Activated CD4-positive, alpha-beta T cell treated with anti-CD3 and anti-CD28 coated beads, Interleukin-2, amount 50 U/mL, for 16 hours (primary cell): ENCODE measurements around the gene OXCT1.

ENCODE experiments used
- DNase-seq: peaks from one replicate; pipeline ENCODE4 v3.0.0-alpha.2; 2020

The OXCT1 gene

DNA sequence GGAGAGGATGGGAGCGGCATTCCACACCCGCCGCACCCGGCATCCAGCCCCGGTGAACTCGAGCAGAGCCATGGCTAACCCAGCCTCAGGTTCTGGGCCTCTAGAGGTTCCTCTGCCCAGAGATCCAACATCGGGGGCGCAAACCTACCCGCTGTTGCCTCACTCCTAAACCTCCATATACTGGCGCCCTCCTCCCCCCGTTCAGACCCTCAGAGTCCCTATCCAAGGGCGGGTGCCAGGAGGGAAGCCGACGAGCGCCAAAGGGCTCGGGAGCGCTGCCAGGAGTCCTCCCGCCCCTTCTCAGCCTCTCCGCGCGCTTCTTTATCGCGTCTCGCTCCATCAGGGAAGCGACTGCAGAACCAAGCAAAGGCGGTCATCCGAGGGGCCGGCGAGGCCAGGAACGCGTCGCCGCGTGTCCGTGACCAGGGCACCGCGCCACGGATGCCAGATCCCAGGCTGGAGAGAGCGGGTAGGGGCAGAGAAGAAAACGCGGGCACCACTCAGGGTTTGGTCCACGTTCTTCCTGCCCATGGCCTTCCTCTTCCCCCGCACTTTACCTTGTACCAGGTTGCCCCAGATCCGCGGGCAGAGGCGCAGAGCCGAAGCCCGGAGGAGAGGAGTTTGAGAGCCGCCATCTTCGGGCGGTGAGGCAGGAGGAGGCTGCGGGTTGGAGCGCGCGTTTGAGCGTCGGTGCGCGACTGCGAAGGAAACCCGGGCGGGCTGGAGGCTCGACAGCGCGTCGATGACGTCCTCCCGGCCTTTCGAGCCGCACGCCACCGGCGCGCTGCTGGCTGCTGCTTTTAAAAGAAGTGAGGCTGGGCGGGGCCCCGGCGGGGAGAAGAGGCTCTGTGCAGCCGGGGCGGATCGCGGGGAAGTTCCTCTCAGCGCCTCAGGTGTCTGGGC is at the start of gene OXCT1:
Gene OXCT1, minus strand, starts transcription at position 702 of the 903 bp plus-strand sequence. Its CDS starts 67 bp downstream, at position 635.
- peak; percentile 95 for DNase-seq

DNA sequence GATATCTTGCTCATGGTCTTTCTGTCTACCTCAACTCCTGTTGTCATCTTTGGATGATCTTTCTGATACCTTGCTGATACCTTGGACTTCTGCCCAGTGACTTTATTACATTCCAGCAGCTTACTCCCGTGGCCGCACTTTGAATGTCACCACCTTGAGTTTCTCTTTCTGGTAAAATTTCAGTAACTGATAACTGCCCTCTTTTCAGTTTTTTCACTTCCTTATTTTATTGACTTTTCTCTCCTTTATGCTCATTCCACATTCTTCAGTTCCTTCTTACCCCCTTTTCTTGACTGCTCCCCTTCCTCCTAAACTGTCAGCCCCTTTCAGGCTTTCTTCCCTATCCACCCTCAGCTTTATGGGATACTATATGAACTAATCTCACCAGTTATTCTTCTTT is 47.9 kb upstream of the OXCT1 start:
- DNase-seq, result no peak

DNA sequence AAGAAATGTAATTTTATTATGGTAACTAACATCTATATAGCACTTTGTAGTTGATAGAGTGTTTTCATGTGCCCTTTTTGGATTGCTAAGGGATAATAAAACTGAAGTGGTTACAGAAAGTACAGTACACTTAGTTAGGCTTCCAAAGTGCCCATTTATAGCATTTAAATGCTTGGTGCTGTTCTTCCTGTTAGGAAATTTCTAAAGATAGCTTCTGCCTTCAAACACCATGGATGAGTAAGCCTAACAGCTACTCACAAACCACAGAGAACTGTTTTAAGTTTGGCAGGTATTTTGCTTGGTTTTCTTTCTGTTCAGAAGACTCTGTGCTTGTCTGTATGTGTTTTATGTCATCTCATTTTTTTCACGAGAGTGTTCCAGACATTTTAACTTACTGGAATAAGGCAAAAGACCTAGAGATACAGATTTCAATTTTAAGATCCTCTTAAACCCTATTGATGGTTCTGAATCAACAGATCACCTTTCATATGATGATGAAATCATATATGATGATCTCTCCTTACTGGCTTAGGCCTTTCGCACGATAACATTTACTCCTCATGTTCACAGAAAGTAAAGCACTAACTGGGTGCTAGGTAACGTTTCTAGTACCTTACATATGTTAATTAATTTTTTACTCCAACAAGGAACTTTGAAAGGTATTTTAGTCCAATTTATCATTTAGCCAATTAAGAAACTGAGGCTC is 38.3 kb upstream of the OXCT1 start:
- no peak for DNase-seq

DNA sequence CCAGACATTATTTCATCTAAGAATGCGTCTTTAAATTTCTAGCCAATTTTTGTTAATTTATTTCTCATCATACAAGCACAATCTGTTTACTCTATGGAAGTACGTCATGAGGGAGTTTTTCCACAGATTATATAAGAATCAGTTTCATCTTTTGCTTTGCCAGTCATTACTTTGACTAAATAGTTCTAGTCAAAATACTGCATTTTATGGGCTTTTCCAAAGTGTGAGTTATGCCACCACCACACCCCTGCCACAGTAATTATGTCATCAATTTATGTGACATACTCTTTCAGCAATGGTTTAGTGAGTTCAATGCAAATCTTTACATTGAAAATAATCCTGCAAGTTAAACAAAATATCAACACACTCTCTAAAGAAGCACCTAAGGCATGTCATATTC is 35.9 kb upstream of the OXCT1 start:
- no peak for DNase-seq

DNA sequence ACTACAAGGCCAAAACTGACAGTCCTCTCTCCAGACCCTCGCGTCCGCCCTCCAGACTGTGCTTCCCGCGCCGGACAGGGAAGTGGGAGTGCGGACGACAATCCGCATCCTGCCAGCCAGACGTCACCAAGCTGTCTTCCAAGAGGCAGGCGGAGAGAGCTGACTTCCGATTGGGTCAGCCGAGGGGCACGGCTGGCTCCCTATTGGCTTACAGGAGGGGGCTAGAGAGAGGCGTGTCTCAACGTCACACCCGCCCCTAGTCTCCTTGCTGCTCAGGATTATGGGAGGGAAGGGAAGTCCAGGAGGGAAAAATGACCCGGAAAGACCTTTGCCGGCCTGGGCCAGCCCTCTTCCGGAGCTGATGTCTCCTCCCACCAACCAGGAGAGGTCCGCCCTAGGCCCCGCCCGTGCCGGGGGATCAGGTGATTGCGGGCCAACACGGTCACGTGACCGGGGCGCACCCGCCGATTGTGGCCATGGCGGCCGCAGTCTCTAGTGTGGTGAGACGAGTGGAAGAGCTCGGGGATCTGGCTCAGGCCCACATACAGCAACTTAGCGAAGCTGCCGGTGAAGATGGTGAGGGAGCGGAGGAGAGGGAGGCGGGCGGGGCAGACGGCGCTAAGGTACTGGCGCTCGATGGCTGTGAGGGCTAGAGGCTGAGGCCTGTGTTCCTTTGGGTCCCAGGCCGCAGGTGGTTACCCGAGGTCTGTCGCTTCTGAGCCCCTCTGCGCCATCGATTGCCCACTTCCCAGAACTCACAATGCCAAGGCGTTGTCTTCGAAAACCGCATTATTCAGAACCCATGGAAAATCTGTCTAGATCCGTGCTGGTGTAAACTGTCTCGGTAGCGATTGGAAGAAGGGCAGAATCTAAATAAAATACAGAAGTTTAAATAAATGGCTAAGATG is 33.9 kb upstream of the OXCT1 start, which contains the start of gene RIMOC1:
Gene RIMOC1, plus strand, starts transcription at position 453 of the 908 bp plus-strand sequence. Its CDS starts 24 bp downstream, at position 477.
- DNase-seq, result peak; percentile 99

DNA sequence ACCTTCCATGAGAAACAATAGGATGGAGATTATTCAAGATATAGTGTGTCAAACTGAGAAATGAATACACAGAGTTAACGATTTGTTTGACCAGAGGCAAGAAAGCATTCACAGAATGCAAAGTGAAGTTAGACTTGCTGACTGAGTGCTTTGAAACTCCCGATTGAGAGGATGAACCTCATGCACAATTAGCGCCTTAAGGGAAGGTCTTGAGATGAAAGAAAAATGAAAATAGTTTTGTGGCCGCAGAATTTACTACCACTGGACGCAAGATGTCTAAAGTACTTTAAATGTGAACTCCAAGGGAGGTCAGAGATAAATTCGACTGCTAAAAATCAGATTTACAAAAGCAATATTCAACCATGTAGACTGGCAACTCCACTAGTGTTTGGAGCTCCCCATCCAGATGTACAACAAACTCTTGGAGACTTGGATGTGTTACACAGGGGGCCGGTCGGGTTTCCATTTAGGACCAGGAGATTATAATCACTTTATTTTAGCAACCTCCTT is 33.2 kb upstream of the OXCT1 start:
- DNase-seq, result no peak

DNA sequence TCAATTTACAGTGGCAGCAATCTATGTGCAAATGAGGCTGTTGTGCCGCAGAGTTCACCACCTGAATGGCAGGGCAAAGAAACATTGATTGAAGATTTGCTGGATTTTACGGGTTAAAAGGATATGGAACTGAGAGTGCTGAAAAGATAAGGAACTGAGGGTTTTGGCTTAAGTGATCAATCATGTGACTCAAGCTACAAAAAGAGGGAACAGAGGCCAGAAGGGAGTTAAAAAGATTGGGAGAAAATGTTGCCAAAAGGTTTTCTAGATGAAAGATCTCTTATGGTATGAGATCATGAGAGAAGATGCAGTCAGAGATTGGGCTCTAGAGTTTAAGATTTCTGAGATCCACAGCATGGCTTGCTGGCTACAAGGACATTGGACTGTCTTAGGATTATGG is 26.0 kb upstream of the OXCT1 start:
- no peak for DNase-seq

DNA sequence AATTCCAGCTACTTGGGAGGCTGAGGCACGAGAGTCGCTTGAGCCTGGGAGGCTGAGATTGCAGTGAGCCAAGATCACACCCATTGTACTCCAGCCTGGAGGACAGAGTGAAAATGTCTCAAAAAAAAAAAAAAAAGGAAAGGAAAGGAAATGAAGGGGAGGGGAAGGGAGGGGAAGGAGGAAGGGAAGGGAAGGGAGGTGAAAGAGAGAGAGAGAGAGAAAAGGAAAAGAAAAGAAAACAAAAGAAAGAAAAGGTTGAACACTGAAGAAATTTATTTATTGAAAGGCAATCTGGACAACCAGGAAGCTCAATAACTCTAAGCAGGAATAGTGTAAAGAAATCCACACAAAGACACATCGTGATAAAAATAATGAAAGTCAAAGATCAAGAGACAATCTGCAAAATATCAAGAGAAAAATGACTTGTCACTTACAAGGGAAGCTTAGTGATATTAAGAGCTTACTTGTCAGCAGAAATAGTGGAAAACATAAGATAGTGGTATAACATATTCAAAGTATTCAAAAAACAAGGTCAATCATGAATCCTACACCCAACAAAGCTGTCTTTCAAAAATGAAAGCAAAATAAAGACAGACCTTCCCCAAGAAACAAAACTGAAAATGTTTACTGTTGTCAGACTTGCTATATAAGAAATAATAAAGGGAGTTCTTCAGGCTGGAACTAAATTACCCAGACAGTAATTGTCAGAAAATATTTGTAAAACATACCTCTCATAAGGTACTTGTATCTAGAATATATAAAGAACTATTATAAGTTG is 23.0 kb upstream of the OXCT1 start:
- DNase-seq, result no peak

DNA sequence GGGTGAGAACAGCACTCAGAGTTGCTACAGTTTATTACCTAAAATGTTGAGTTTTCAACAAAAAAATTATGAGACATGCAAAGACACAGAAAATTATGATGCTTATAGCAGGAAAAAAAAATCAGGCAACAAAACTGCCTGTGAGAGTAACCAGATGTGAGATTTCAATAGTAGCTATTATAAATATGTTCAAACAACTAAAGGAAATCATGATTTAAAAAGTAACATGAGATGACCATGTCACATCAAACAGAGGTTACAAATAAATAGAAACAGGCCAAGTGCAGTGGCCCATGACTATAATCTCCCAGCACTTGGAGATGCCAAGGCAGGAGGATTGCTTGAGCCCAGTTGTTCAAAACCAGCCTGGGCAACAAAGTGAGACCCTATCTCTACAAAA is 21.8 kb upstream of the OXCT1 start:
- DNase-seq, result no peak

DNA sequence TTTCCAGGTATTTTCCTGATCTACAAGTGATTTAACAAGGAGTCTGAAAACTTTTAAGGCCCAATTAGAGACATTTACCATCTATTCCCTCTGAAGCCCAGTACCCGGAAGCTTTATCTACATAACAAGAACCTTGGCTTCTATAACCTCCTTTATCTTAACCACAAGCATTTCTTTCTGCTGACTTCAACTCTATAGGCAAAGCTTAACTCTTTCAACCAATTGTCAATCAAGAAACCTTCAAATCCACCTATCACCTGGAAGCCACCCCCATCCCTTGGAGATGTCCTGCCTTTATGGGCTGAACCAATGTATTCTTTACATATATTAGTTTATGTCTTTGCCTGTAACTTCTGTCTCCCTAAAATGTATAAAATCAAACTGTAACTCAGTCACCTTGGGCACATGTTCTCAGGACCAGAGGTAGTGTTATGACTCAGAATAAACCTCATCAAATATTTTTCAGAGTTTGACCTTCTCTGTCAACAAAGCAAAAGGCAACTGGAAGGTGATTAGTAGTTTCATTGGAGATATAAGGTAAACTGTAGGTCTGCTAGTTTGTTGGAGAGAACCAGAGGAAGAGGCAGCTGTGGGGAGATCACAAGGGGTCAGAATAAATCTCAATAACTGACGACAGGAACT is 21.0 kb upstream of the OXCT1 start:
- DNase-seq, result no peak

DNA sequence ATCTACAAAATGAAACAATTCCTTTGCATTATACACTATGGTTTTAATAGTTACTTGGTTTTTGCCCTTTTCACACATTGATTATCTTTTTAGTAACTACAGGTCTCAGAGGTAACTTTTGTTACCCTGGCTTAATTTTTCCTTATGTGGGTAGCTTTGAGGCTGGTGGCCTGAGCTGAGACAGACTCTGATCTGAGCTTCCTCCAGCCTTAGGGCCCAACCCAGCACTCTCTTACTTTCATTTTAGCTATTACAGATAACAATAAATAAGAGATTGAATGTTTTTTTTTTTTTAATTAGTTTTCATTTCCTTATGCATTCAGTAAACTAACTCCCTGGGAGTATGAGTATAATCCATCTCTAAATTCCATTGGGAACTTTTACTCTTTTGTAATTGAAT is 15.1 kb upstream of the OXCT1 start:
- no peak for DNase-seq

DNA sequence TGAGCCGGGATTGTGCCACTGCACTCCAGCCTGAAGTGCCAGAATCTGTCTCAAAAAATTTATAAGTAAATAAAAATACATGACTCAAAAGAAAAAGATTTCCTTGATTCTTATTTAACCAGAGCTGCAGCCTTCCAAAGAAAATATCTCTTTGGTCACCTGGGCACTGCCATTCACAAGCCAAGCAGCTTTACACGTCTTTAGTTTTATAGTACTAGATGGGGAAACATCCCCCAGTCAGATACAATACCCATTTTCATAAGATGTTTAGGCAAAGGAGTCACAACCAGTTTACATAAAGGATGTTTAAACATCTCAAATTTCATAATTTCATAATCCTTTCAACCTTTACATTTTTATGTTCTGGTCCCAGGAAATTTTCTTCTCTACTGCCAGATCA is 13.7 kb upstream of the OXCT1 start:
- no peak for DNase-seq

DNA sequence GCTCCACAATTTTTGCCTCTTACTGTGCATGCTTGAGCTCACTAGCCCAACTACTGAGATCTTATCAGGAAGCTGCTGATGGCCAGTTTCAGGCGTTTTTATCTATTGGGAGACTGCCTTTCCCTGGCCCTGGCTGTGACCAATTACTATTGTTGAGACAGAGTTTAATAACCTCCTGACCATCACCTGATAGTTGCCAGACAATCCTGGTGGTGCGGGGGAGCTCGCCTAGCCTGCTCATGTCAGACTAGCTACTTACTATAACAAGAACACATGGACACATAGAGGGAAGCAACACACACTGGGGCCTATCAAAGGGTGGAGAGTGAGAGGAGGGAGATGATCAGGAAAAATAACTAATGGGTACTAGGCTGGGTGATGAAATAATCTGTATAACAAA is 13.0 kb upstream of the OXCT1 start:
- DNase-seq, result no peak

DNA sequence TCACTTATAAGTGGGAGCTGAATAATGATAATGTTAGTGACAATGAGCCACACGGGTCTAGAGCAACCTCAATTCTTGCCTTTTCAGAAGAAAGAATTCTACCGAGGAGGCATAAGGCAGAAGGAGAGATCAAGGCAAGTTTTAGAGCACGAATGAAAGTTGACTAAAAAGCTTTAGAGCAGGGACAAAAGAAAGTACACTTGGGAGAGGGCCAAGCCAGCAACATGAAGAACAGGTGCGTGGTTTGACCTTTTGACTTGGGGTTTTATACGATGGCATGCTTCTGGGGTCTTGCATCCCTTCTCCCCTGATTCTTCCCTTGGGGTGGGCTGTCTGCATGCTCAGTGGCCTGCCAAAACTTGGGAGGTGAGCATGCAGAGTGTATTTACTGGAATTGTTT is 12.5 kb upstream of the OXCT1 start:
- no peak for DNase-seq

DNA sequence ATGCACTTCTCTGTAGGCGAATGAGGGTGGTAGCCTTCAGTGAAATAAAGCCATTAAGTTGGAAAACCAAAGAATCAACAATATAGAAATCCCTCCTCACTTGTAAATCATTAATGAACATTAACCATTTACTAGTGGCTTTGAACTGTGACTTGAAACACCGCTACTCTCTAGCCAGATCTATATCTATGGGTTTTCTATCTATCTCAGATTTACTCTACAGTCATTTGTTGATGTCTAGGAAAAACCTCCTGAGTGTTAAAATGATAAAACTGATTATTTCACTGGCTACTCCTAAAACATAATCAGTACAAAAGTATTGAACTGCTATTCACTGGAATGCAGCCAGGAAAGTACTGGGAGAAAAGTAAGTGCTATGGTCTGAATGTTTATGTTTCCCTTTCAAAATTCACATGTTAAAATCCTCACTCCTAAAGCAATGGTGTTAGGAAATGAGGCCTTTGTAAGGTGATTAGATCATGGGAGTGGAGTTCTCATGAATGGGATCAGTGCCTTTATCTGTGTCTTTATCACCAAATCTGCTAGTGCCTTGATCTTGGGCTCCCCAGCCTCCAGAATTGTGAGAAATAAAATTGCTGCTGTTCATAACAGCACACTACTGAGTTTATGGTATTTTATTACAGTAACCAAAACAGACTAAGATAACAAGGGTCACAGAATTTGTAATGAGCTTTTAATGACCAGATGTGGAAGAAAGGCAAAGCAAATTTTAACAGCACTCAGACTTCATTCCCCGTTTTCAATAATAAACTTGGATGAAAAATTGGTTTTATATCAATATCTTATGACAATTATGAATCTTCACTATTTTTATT is 8.6 kb upstream of the OXCT1 start:
- no peak for DNase-seq

DNA sequence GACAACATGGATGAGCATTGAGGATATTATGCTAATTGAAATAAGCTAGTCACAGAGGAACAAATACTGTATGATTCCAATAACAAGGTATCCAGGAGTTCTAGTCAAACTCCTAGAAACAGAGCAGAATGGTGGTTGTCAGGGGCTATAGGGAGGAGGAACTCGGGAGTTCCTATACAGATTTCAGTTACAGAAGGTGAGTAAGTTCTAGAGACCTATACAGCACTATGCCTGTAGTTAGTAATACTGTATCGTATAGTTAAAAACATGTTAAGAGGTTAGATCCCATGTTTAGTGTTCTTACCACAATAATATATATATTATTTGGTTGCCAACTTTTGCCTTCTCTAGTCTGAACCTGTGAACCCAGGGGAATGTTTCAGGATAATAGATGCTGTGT is 7.9 kb upstream of the OXCT1 start:
- DNase-seq, result no peak

DNA sequence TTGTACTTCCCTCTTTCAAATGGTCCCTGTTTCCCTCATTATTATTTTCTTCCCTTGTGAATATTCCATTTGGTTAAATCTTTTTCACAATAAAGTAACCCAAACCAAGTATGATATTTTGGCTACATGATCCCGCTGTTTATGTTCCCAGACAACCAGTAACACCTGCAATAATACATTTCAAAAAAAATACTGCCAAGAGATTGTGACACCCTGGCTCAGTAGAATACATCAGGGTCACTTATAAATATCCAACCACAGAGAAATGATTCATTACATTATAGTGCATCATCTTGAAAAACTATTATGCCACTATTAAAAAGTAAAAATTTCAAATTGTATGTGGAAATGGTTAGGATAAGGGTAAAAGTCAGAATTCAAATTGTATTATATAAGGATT is 7.2 kb upstream of the OXCT1 start:
- DNase-seq, result no peak

DNA sequence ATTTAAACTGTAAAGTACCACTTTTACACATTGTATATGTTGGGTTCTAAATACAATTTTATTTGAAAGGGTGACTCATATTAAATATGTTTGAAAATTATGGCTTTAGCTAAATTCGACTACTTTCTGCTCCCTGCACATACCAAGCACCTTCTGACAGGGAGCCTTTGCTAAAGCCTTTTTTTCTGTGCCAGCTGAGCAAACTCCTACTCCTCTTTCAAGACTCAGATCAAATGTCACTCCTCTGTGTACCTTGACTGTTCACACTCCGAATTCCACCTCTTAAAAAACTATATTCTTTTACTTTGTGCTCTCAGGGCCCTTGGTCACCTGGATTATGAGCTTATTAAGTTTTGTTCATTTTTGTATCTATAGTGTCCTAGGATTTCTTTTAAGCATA is 6.5 kb upstream of the OXCT1 start:
- DNase-seq, result no peak

DNA sequence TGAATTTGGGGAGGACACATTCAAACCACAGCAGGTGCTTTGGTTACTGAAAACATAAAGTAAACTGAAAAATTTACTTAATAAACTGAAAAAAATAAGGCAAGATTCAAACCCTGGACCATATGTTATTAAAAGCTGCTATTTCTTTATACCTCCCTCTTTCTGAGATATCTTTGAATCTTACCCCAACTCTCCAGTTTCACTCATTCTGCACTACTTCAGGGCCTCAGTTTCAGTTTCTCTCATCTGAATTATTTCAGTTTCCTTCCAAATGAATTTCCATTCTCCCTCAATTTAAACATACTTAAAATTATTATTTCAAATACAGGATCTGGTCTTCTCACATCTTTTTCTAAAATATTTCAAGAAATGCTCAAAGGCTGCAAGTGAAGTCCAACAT is 4.9 kb upstream of the OXCT1 start:
- DNase-seq, result peak; percentile 28

DNA sequence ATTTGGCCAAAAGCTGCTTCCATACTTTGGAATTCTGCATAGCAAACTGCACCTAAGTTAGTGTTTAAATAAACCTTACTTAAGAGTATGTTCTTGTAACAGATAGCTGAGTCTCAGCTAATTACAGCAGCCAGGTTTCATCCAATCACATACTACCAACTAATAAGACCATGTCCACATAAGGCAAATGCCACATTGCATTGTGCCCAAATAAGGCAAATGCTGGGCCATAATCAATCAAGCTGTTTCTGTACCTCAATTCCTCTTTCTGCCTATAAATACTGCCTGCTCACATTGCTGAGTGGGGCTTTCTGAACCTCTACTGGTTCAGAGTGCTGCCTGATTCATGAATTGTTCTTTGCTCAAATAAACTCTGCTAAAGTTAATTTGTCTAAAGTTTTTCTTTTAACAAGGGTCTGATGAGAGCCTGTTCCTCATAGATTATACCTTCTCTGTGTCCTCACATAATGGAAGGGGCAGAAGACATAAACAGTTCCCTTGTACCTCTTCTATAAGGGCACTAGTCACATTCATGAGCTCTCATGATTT is 4.4 kb upstream of the OXCT1 start:
- DNase-seq, result no peak
